ENCODE measurements around the gene PPP3R1.

- TF ChIP-seq ARNTL (CRISPR knock-in tag; IDR thresholded peaks at IDR 0.05; ENCODE audit: borderline replicate concordance, low read depth) (no peak), PATZ1 (CRISPR knock-in tag; IDR thresholded peaks at IDR 0.05; ENCODE audit: borderline replicate concordance) (no peak), TCF4 (CRISPR knock-in tag; IDR thresholded peaks at IDR 0.05; ENCODE audit: borderline replicate concordance) (no peak), ZFP30 (CRISPR knock-in tag; IDR thresholded peaks at IDR 0.05) (no peak), GLIS3 (CRISPR knock-in tag; IDR thresholded peaks at IDR 0.05) (no peak), RARB (CRISPR knock-in tag; IDR thresholded peaks at IDR 0.05) (no peak), ZFP3 (CRISPR knock-in tag; IDR thresholded peaks at IDR 0.05) (no peak), ZNF565 (CRISPR knock-in tag; conservative IDR thresholded peaks at IDR 0.05; ENCODE audit: low read depth) (no peak), ESRRG (CRISPR knock-in tag; IDR thresholded peaks at IDR 0.05) (no peak)
- TF ChIP-seq, protein P1, sequence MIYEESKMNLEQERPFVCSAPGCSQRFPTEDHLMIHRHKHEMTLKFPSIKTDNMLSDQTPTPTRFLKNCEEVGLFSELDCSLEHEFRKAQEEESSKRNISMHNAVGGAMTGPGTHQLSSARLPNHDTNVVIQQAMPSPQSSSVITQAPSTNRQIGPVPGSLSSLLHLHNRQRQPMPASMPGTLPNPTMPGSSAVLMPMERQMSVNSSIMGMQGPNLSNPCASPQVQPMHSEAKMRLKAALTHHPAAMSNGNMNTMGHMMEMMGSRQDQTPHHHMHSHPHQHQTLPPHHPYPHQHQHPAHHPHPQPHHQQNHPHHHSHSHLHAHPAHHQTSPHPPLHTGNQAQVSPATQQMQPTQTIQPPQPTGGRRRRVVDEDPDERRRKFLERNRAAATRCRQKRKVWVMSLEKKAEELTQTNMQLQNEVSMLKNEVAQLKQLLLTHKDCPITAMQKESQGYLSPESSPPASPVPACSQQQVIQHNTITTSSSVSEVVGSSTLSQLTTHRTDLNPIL (CRISPR knock-in tag; IDR thresholded peaks at IDR 0.05; ENCODE audit: low read depth), result no peak
Measured at GRCh38 chr2:68245672-68246071, 6.7 kb downstream of the PPP3R1 start.

Measured in SK-N-SH treated with all-trans-retinoic acid at 6 μM for 48 hours (cell line).